Dedifferentiated amniotic fluid mesenchymal stem cell (primary cell): ENCODE results near the gene DTNA.

Experiments used
- DNase-seq: peaks from one replicate; pipeline ENCODE4 v3.0.0-alpha.2; 2016; ENCODE audit errors: extremely low spot score

Gene DTNA

GRCh38 chr18:34807106-34807796 is 97.2 kb downstream of the DTNA start:
- no peak for DNase-seq

- no peak for DNase-seq
These were observed 98.3 kb downstream of the DTNA start for GRCh38 chr18:34808389-34808788.

GRCh38 chr18:34809451-34810072 is 99.5 kb downstream of the DTNA start:
- DNase-seq, result no peak

- no peak for DNase-seq
These were observed 106.1 kb downstream of the DTNA start for GRCh38 chr18:34816183-34816582.

- no peak for DNase-seq
These were observed 107.5 kb downstream of the DTNA start for GRCh38 chr18:34817636-34818035.

- DNase-seq, result no peak
These were observed 108.0 kb downstream of the DTNA start for GRCh38 chr18:34818064-34818463.

- DNase-seq, result no peak
These were observed 110.4 kb downstream of the DTNA start for GRCh38 chr18:34820360-34821065.

- peak; percentile 39 for DNase-seq
These were observed 111.6 kb downstream of the DTNA start for GRCh38 chr18:34821669-34822210.

- no peak for DNase-seq
These were observed 118.0 kb downstream of the DTNA start for GRCh38 chr18:34828093-34828492.

GRCh38 chr18:34834897-34835296 is 124.8 kb downstream of the DTNA start:
- peak; percentile 69 for DNase-seq

- DNase-seq, result no peak
These were observed 125.4 kb downstream of the DTNA start for GRCh38 chr18:34835466-34835865.

- DNase-seq, result peak; percentile 41
These were observed 127.7 kb downstream of the DTNA start for GRCh38 chr18:34837769-34838272.

GRCh38 chr18:34838669-34839068 is 128.6 kb downstream of the DTNA start:
- DNase-seq, result no peak

- no peak for DNase-seq
These were observed 130.2 kb downstream of the DTNA start for GRCh38 chr18:34840256-34840826.

- no peak for DNase-seq
These were observed 131.8 kb downstream of the DTNA start for GRCh38 chr18:34841891-34842290.

GRCh38 chr18:34844072-34844471 is 134.0 kb downstream of the DTNA start:
- DNase-seq, result no peak

GRCh38 chr18:34844732-34845459 is 134.8 kb downstream of the DTNA start:
- no peak for DNase-seq

GRCh38 chr18:34847408-34847807 is 137.3 kb downstream of the DTNA start:
- DNase-seq, result no peak

- DNase-seq, result no peak
These were observed 138.1 kb downstream of the DTNA start for GRCh38 chr18:34848156-34848555.

GRCh38 chr18:34848695-34849094 is 138.6 kb downstream of the DTNA start:
- no peak for DNase-seq

- no peak for DNase-seq
These were observed 147.2 kb downstream of the DTNA start for GRCh38 chr18:34857320-34857719.
